B cell (primary cell): Measurements from ENCODE around the gene RIMBP2.

ENCODE experiments used
- CTCF ChIP-seq: fragments of 200-600 bp; IDR thresholded peaks from one replicate; pipeline ENCODE4 v1.8.0; 2022; ENCODE audit warnings: antibody characterized with exemption, mild to moderate bottlenecking
- EZH2 ChIP-seq: IDR thresholded peaks from 2 replicates; pipeline ENCODE4 v1.6.1; 2012; ENCODE audit warnings: borderline replicate concordance, low read depth, mild to moderate bottlenecking, moderate library complexity, low read length; ENCODE audit not compliant: insufficient read depth, poor library complexity, severe bottlenecking

DNA sequence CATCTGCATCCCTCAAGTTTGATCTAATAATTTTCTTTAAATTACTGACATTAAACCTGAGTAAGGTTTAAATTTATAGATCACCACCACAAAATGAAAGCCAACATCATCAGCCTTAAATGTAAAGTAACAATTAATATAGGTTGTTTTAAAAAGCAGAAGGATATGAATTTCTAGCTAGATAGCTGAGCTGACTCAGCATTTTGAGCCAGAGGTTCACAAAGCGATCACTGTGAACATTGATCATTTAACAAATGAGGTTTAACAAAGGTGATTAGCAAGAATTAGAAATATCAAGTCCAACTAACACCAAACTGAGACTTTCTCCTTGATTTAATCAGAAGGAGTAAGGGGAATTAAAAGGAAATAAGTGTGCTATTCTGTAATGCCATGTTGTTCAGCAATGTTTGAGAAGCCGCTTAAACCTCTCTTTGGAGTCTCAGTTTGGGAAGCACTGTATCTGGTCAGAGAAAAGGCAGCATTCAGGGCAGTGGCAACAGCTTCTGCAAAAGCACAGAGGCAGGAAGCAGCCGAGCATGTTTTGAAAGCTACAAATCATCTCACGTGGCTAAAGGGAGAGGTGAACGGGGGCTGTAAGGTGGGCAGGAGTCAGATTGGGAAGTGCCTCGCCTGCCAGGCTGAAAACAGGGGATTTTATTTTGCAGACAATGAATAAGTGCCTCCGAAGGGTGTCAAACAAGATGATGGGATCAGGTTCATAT is 19.6 kb downstream of the RIMBP2 start:
- TF ChIP-seq CTCF, result no peak
- TF ChIP-seq EZH2, result no peak
